Astrocyte of the cerebellum (primary cell): ENCODE data around the gene RECQL.

Experiments used
- DNase-seq: peaks from one replicate; pipeline ENCODE4 v3.0.0-alpha.2; 2011; ENCODE audit warnings: low read depth
- H3K4me3 ChIP-seq: 2 replicates; pipeline ENCODE4 v1.5.1; 2011; ENCODE audit warnings: mild to moderate bottlenecking, low read depth, low read length, moderate library complexity
- in situ Hi-C: cut with HindIII; loops from 2 replicates; pipeline ENCODE4 v1.10.0; 2017; ENCODE audit warnings: low sequenced_read_pairs
- TF ChIP-seq, protein P1 (sequence below): IDR thresholded peaks from 2 replicates; pipeline ENCODE4 v1.5.1; 2012; ENCODE audit warnings: low read length, low read depth, moderate library complexity, mild to moderate bottlenecking; ENCODE audit errors: missing control alignments

Gene RECQL

DNA sequence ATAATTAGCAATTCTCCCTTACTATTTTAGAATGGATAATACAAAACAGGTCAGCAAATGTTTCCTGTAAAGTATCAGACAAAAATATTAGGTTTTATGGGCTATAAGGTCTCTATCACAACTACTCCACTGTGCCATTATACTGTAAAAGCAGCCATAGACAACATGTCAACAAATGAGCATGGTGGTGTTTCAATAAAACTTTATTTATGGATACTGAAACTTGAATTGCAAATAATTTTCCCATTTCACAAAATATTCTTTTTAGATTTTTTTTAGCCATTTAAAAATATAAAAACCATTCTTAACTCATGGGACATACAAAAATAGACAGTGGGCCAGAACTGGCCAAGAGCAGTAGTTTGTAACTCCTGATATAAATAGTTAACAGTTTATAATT is 15.4 kb downstream of the RECQL start:
- TF ChIP-seq, protein P1, sequence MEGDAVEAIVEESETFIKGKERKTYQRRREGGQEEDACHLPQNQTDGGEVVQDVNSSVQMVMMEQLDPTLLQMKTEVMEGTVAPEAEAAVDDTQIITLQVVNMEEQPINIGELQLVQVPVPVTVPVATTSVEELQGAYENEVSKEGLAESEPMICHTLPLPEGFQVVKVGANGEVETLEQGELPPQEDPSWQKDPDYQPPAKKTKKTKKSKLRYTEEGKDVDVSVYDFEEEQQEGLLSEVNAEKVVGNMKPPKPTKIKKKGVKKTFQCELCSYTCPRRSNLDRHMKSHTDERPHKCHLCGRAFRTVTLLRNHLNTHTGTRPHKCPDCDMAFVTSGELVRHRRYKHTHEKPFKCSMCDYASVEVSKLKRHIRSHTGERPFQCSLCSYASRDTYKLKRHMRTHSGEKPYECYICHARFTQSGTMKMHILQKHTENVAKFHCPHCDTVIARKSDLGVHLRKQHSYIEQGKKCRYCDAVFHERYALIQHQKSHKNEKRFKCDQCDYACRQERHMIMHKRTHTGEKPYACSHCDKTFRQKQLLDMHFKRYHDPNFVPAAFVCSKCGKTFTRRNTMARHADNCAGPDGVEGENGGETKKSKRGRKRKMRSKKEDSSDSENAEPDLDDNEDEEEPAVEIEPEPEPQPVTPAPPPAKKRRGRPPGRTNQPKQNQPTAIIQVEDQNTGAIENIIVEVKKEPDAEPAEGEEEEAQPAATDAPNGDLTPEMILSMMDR, result no peak
- in situ Hi-C loops, result no loop called here
- H3K4me3 ChIP-seq, result no peak overlapping the region
- no peak for DNase-seq

DNA sequence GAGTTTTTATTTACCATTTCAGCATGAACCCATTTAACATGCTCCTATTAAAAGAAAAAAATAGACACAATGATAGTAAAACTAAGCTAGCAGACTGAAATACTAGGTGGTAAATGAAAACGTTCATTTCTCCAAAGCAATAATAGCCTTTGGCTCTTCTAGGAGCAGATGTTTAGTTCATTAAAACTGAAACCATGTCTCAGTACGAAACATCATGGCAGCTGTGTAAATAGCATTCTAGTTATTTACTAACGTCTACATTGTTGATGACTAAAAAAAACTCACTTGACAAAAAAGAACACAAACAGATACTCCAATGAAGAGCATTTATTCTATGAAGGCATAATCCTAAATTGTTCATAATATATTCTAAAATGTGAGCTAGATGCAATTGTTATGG is 17.9 kb downstream of the RECQL start:
- DNase-seq, result no peak
- in situ Hi-C loops, result no loop called here
- TF ChIP-seq, protein P1, result no peak
- no peak overlapping the region for H3K4me3 ChIP-seq

DNA sequence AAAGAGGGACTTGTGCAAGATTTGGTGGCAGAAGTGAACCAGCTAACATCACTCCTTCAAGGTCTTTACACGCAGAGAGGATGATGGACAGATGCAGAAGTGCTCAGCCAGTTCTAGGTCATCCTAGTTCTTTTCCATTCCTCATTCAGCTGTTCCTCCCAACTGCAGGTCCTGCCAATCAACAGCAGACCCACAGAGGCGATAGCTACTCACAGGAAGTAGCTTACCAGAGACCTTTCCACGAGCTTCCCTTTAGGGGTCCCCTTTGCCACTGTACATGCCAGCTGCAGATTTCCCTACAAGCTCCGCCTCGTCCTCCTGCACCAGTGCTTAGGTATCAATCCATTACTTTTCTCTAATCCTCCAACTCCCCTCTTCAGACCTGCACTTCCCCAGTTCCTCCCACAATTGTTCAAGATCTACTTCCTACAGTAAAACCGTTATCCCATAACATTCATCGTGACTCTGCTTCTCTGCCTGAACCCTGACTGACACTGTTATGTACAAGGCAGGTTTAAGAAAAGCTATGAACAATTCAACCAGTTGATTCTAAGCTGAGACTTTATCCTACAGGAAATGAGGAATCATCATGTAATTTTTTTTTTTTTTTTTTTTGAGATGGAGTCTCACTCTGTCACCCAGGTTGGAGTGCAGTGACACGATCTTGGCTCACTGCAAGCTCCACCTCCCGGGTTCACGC is 22.5 kb downstream of the RECQL start:
- TF ChIP-seq, protein P1, result no peak
- H3K4me3 ChIP-seq, result no peak overlapping the region
- in situ Hi-C loops, result no loop called here
- no peak for DNase-seq

DNA sequence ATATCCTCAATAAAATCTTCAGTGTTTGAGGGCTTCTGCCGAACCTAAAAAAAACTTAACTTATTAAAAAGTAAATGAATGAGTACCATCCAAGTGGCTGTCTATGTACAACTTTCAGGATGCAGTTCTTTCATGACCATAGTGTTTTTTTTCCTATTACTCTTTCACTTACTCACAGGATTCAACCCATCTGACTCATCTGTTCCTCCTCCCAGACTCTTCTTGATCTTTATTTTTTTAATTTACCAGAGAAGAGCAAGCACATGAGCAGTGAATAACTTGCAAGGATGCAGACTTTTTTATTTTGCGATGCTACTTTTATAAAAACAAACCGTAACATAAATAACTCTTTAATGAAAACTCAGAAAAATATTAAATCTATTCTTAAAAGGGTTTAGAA is 24.5 kb downstream of the RECQL start:
- no peak overlapping the region for H3K4me3 ChIP-seq
- DNase-seq, result no peak
- in situ Hi-C loops, result no loop called here
- TF ChIP-seq, protein P1, result no peak

DNA sequence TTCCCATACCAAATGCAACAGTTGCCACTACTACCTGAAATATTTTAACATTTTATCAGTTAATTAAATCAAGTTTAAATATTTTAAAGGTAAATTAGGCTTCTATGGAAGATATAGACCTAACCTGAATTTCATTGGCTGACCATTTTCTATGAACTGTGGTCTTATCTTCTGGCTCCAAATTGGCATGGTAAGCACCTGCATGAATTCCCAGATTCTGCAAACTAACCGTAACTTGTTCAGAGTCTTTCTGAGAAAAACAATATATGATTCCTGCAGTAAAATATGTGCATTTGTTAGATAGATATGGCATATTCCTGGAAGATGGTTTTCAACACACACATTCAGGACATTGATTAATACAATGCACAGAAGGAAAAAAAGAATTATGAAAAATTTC is 25.9 kb downstream of the RECQL start:
- H3K4me3 ChIP-seq, result no peak overlapping the region
- TF ChIP-seq, protein P1, result no peak
- in situ Hi-C loops, result no loop called here
- no peak for DNase-seq

DNA sequence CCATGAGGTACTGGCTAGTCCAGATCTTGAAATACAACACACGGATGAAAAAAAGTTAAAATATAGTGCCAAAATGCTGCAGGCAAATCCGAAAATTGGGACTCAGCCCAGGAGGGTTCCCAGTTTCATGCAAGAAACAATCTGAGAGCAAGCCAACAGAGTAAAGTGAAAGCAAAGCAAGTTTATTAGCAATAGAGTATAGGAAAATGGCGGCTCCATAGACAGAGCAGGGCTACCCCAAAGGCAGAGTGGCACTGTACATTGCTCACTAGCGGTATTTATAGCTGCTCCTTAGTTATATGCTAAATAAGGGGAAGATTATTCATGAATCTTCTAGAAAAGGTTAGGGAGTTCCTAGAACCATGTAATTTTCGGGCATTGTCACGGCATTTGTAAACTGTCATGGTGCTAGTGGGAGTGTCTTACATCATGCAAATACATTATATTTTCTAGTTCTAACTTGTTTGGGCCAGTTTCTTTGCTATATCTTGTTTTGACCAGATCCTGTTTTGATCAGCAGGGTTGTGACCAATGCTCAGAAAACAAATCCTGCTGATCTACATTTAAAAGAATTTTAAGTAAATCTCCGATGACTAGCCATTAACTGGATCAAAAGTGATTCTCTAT is 29.1 kb downstream of the RECQL start:
- no peak for DNase-seq
- no peak overlapping the region for H3K4me3 ChIP-seq
- TF ChIP-seq, protein P1, result no peak
- in situ Hi-C loops, result no loop called here
